ENCODE measurements around the gene FHIP1A.

DNA sequence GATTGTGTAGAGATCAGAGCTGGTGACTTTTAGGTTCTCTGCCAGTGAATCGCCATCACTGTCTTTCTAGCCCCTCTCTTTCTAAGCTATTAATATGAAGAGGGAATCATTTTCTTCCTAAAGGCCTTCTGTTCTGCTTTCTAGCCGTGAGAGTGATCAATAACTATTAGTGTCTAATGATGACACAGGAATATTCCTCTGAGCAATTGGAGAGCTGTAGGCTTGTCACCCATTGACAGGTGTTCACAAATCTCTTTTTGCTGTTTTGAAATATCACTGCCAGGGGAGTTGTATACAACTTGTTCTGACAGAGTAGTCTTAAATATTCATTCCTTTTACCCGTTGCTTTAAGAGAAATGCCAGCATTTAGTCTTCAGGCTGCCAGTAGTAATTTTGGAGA, 13.9 kb downstream of the FHIP1A start:
- TF ChIP-seq, protein P1, sequence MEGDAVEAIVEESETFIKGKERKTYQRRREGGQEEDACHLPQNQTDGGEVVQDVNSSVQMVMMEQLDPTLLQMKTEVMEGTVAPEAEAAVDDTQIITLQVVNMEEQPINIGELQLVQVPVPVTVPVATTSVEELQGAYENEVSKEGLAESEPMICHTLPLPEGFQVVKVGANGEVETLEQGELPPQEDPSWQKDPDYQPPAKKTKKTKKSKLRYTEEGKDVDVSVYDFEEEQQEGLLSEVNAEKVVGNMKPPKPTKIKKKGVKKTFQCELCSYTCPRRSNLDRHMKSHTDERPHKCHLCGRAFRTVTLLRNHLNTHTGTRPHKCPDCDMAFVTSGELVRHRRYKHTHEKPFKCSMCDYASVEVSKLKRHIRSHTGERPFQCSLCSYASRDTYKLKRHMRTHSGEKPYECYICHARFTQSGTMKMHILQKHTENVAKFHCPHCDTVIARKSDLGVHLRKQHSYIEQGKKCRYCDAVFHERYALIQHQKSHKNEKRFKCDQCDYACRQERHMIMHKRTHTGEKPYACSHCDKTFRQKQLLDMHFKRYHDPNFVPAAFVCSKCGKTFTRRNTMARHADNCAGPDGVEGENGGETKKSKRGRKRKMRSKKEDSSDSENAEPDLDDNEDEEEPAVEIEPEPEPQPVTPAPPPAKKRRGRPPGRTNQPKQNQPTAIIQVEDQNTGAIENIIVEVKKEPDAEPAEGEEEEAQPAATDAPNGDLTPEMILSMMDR (IDR thresholded peaks at IDR 0.05), result no peak
- no peak for TF ChIP-seq POLR2A (IDR thresholded peaks at IDR 0.05)

Measured in thyroid gland (tissue), 4 donors.